ENCODE data around the gene VPS26C.

The VPS26C gene

DNA sequence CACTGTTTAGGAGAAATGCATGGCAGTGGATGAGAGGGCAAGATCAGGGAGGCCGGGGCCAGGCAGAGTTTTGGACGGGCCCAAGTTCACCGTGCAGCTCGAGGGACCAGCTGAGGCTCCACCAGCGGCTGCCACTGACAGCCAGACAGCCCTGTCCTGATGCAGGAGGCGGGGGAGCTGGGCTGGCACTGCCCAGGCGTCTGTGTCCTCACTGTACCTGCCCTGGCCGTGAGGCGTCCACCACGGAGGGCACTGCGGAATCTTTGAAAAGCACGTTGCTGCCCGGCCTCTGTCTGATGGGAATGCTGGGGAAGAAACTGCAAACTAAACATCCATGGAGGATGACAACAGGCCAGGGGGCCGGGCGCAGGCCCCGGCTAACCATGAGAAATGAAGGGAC is 35.5 kb downstream of the VPS26C start:
- TF ChIP-seq, protein P1, sequence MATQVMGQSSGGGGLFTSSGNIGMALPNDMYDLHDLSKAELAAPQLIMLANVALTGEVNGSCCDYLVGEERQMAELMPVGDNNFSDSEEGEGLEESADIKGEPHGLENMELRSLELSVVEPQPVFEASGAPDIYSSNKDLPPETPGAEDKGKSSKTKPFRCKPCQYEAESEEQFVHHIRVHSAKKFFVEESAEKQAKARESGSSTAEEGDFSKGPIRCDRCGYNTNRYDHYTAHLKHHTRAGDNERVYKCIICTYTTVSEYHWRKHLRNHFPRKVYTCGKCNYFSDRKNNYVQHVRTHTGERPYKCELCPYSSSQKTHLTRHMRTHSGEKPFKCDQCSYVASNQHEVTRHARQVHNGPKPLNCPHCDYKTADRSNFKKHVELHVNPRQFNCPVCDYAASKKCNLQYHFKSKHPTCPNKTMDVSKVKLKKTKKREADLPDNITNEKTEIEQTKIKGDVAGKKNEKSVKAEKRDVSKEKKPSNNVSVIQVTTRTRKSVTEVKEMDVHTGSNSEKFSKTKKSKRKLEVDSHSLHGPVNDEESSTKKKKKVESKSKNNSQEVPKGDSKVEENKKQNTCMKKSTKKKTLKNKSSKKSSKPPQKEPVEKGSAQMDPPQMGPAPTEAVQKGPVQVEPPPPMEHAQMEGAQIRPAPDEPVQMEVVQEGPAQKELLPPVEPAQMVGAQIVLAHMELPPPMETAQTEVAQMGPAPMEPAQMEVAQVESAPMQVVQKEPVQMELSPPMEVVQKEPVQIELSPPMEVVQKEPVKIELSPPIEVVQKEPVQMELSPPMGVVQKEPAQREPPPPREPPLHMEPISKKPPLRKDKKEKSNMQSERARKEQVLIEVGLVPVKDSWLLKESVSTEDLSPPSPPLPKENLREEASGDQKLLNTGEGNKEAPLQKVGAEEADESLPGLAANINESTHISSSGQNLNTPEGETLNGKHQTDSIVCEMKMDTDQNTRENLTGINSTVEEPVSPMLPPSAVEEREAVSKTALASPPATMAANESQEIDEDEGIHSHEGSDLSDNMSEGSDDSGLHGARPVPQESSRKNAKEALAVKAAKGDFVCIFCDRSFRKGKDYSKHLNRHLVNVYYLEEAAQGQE (IDR thresholded peaks at IDR 0.05; ENCODE audit: insufficient read depth in 1 of 2, low read depth in 2 of 2, low read length in 2 of 2), result no peak
- no peak for TF ChIP-seq TAF1 (IDR thresholded peaks at IDR 0.05; ENCODE audit: borderline replicate concordance, insufficient read depth, low read length)
- TF ChIP-seq FOXP2 (optimal IDR thresholded peaks at IDR 0.05; ENCODE audit: borderline replicate concordance, extremely low read depth, extremely low read length, insufficient read depth), result no peak
- no peak for TF ChIP-seq POLR2AphosphoS5 (IDR thresholded peaks at IDR 0.05; ENCODE audit: low read depth, low read length)
- no peak for TF ChIP-seq SIN3A (IDR thresholded peaks at IDR 0.05; ENCODE audit: borderline replicate concordance, insufficient read depth, low read length)

DNA sequence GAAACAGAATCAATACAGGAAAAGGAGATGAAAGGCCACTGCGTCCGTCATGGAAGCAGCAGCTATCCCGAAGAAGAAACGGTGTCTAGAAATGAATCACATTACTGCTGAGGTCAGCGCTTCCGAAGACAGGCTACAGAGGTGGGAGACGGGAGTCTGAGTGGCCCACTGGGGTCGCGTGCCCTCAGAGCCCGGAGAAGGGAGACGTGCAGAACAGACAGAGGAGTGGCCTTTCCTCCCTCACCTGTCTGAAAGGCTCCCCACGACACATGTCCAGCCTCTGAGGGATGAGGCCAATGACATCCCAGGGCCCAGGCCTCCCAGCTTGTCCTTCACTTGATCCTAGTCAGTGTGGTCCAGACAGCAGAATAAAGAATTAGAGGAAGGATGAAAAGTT is 35.9 kb downstream of the VPS26C start:
- TF ChIP-seq SIN3A (IDR thresholded peaks at IDR 0.05; ENCODE audit: borderline replicate concordance, insufficient read depth, low read length), result no peak
- TF ChIP-seq FOXP2 (optimal IDR thresholded peaks at IDR 0.05; ENCODE audit: borderline replicate concordance, extremely low read depth, extremely low read length, insufficient read depth), result no peak
- TF ChIP-seq, protein P1 (IDR thresholded peaks at IDR 0.05; ENCODE audit: insufficient read depth in 1 of 2, low read depth in 2 of 2, low read length in 2 of 2), result no peak
- TF ChIP-seq TAF1 (IDR thresholded peaks at IDR 0.05; ENCODE audit: borderline replicate concordance, insufficient read depth, low read length), result no peak
- TF ChIP-seq POLR2AphosphoS5 (IDR thresholded peaks at IDR 0.05; ENCODE audit: low read depth, low read length), result no peak

DNA sequence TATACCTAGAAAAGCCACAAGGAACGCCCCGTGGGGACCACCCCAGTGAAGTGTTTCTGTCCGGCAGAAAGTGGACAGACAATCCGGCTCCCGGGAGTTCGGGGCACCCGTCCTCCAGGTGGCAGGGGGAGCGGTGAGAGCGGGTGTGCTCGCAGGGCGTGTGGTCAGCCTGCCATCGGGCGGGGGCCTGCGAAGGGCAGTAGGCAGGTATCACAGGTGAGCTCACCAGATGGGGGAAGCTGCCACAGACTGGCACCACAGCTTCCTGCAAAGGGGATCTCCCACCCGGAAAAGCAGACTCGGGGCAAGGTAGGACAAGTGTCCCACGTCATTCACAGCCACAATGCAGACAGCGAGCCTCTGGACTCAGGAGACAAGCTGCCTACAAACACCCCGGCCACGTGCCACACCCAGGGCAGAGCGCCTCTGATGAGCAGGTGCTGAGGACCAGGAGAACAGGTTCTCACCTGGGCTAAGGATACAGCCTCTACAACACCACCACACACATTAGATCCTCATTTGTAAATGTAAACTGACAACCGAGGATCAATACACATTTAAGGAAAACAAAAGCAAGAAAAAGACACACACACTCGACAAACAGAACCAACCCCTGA is 36.4 kb downstream of the VPS26C start:
- TF ChIP-seq, protein P1 (IDR thresholded peaks at IDR 0.05; ENCODE audit: insufficient read depth in 1 of 2, low read depth in 2 of 2, low read length in 2 of 2), result no peak
- TF ChIP-seq SIN3A (IDR thresholded peaks at IDR 0.05; ENCODE audit: borderline replicate concordance, insufficient read depth, low read length), result no peak
- no peak for TF ChIP-seq POLR2AphosphoS5 (IDR thresholded peaks at IDR 0.05; ENCODE audit: low read depth, low read length)
- TF ChIP-seq FOXP2 (optimal IDR thresholded peaks at IDR 0.05; ENCODE audit: borderline replicate concordance, extremely low read depth, extremely low read length, insufficient read depth), result no peak
- TF ChIP-seq TAF1 (IDR thresholded peaks at IDR 0.05; ENCODE audit: borderline replicate concordance, insufficient read depth, low read length), result no peak

DNA sequence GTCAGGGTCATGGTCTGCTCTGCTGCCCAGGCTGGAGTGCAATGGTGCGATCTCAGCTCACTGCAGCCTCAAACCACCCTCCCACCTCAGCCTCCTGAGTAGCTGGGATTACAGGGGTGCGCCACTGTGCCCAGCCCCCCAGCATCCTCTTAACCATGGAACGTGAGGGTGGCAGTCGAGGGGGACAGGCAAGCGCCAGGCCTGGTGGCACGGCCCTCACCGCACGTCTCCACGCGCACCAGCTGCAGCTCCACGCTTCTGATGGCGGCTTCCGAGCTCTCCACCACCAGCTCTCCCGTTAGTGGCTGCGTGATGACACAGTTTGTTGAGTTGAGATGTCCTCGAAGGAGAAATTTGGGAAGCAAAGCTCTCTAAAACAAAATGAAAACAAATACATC is 39.1 kb downstream of the VPS26C start:
- TF ChIP-seq POLR2AphosphoS5 (IDR thresholded peaks at IDR 0.05; ENCODE audit: low read depth, low read length) (no peak), FOXP2 (optimal IDR thresholded peaks at IDR 0.05; ENCODE audit: borderline replicate concordance, extremely low read depth, extremely low read length, insufficient read depth) (no peak), TAF1 (IDR thresholded peaks at IDR 0.05; ENCODE audit: borderline replicate concordance, insufficient read depth, low read length) (no peak), SIN3A (IDR thresholded peaks at IDR 0.05; ENCODE audit: borderline replicate concordance, insufficient read depth, low read length) (no peak)
- TF ChIP-seq, protein P1 (IDR thresholded peaks at IDR 0.05; ENCODE audit: insufficient read depth in 1 of 2, low read depth in 2 of 2, low read length in 2 of 2), result no peak

All from PFSK-1 (cell line).